ENCODE results near the gene NR5A2. TPM values are rescaled to one million over a fixed set of nuclear protein-coding genes. Genes with fewer than 3 reads are reported as not detected.
A peak's percentile ranks its signal among the peaks of the same experiment; 100 is the strongest.

The NR5A2 gene
- polyA plus RNA-seq, 3 donors, result 0.03 to 0.31 TPM; not detected in 1

DNA sequence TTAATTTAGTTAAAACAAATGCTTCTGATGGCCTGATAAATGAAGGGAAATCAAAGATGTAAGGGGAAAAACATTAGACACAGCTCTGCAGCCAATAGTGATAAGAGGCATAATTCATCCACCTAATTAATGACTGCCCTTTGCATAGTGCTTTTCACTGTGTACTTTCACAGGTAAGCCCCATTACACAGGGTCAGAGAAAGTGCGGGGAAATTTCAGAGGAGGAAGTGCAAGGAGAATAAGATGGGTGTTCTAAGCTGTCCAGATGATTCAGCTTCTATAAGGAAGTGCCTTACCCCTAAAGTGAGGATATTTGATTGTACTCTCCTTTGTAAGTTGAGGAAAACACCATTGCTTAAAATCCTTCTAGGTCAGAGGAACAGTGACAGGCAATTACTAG is 88.0 kb downstream of the NR5A2 start:
- intact Hi-C loops (cut with micrococcal nuclease), result no loop called here
- no peak overlapping the region for H3K9ac ChIP-seq (ENCODE audit: insufficient read depth, low read length, poor library complexity, severe bottlenecking)
- no peaks in the 10 kb centered on the region for H3K9me3 Mint-ChIP-seq
- H3K36me3 Mint-ChIP-seq, result no peaks in the 10 kb centered on the region
- TF ChIP-seq, protein P1, sequence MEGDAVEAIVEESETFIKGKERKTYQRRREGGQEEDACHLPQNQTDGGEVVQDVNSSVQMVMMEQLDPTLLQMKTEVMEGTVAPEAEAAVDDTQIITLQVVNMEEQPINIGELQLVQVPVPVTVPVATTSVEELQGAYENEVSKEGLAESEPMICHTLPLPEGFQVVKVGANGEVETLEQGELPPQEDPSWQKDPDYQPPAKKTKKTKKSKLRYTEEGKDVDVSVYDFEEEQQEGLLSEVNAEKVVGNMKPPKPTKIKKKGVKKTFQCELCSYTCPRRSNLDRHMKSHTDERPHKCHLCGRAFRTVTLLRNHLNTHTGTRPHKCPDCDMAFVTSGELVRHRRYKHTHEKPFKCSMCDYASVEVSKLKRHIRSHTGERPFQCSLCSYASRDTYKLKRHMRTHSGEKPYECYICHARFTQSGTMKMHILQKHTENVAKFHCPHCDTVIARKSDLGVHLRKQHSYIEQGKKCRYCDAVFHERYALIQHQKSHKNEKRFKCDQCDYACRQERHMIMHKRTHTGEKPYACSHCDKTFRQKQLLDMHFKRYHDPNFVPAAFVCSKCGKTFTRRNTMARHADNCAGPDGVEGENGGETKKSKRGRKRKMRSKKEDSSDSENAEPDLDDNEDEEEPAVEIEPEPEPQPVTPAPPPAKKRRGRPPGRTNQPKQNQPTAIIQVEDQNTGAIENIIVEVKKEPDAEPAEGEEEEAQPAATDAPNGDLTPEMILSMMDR (IDR thresholded peaks at IDR 0.05), result no peak
- H3K27ac Mint-ChIP-seq, result peak overlapping the region in 2 of 7 donors; percentile 43 to 51
- no peaks in the 10 kb centered on the region for H3K27me3 Mint-ChIP-seq (ENCODE audit: low read depth in 3 of 3)
- no peaks in the 10 kb centered on the region for H3K4me1 ChIP-seq (ENCODE audit: control insufficient read depth in 1 of 2, insufficient read depth in 2 of 2, low read length in 2 of 2)
- no peak overlapping the region for H3K27ac ChIP-seq (ENCODE audit: low read depth in 1 of 2, low read length in 2 of 2)
- 0% methylated on average over 1 of the region's 1 CpG for WGBS (ENCODE audit: insufficient coverage)
- no peak overlapping the region for H3K4me3 Mint-ChIP-seq
- H3K4me3 ChIP-seq (replicated peaks in 1 of 3; ENCODE audit: low read depth in 2 of 3, low read length in 3 of 3), result no peak overlapping the region
- no peaks in the 10 kb centered on the region for H3K79me2 ChIP-seq (ENCODE audit: insufficient read depth, low read length)
- DNase-seq, result peak in 1 of 3 donors; percentile 16
- H3K27me3 ChIP-seq (ENCODE audit: control insufficient read depth in 2 of 2, insufficient read depth in 2 of 2, low read length in 2 of 2), result no peaks in the 10 kb centered on the region
- H3K36me3 ChIP-seq (replicated peaks in 1 of 2; ENCODE audit: control insufficient read depth in 1 of 2, insufficient read depth in 2 of 2, low read length in 2 of 2), result no peaks in the 10 kb centered on the region
- H3K4me2 ChIP-seq (replicated peaks; ENCODE audit: extremely low read depth, low read length, poor library complexity, severe bottlenecking), result no peak overlapping the region
- no peak overlapping the region for H2AFZ ChIP-seq (ENCODE audit: insufficient read depth, low read depth, low read length, poor library complexity, severe bottlenecking)
- peaks cover 10% of the 10 kb centered on the region for H3K4me1 Mint-ChIP-seq
- H3K9me3 ChIP-seq (replicated peaks in 1 of 2; ENCODE audit: control insufficient read depth in 1 of 2, insufficient read depth in 1 of 2, low read length in 2 of 2), result no peaks in the 10 kb centered on the region
- no peaks in the 10 kb centered on the region for H4K20me1 ChIP-seq (ENCODE audit: insufficient read depth, low read length)

- no peak overlapping the region for H2AFZ ChIP-seq (ENCODE audit: insufficient read depth, low read depth, low read length, poor library complexity, severe bottlenecking)
- H4K20me1 ChIP-seq (ENCODE audit: insufficient read depth, low read length), result no peaks in the 10 kb centered on the region
- H3K9ac ChIP-seq (ENCODE audit: insufficient read depth, low read length, poor library complexity, severe bottlenecking), result no peak overlapping the region
- no peaks in the 10 kb centered on the region for H3K27me3 Mint-ChIP-seq (ENCODE audit: low read depth in 3 of 3)
- H3K4me3 Mint-ChIP-seq, result no peak overlapping the region
- H3K9me3 Mint-ChIP-seq, result no peaks in the 10 kb centered on the region
- H3K4me3 ChIP-seq (replicated peaks in 1 of 3; ENCODE audit: low read depth in 2 of 3, low read length in 3 of 3), result no peak overlapping the region
- H3K36me3 ChIP-seq (replicated peaks in 1 of 2; ENCODE audit: control insufficient read depth in 1 of 2, insufficient read depth in 2 of 2, low read length in 2 of 2), result no peaks in the 10 kb centered on the region
- peaks cover 10% of the 10 kb centered on the region for H3K4me1 Mint-ChIP-seq
- H3K4me1 ChIP-seq (ENCODE audit: control insufficient read depth in 1 of 2, insufficient read depth in 2 of 2, low read length in 2 of 2), result no peaks in the 10 kb centered on the region
- no peak overlapping the region for H3K27ac Mint-ChIP-seq
- no peak for DNase-seq
- no peaks in the 10 kb centered on the region for H3K79me2 ChIP-seq (ENCODE audit: insufficient read depth, low read length)
- no CpG with 5 or more reads among the region's 1 CpG for WGBS (ENCODE audit: insufficient coverage)
- intact Hi-C loops (cut with micrococcal nuclease), result no loop called here
- H3K27me3 ChIP-seq (ENCODE audit: control insufficient read depth in 2 of 2, insufficient read depth in 2 of 2, low read length in 2 of 2), result no peaks in the 10 kb centered on the region
- H3K27ac ChIP-seq (ENCODE audit: low read depth in 1 of 2, low read length in 2 of 2), result no peak overlapping the region
- TF ChIP-seq, protein P1 (IDR thresholded peaks at IDR 0.05), result no peak
- H3K9me3 ChIP-seq (replicated peaks in 1 of 2; ENCODE audit: control insufficient read depth in 1 of 2, insufficient read depth in 1 of 2, low read length in 2 of 2), result no peaks in the 10 kb centered on the region
- H3K36me3 Mint-ChIP-seq, result no peaks in the 10 kb centered on the region
- H3K4me2 ChIP-seq (replicated peaks; ENCODE audit: extremely low read depth, low read length, poor library complexity, severe bottlenecking), result no peak overlapping the region
Measured at GRCh38 chr1:200116324-200116723, 88.8 kb downstream of the NR5A2 start.
